Stimulated activated CD4-positive, alpha-beta T cell treated with anti-CD3 and anti-CD28 coated beads, Interleukin-4, amount 100 ng/mL, for 4 hours (primary cell): Measurements from ENCODE around the gene BAHD1.

Experiments
- DNase-seq, 2 experiments: peaks; one replicate each; pipeline ENCODE4 v3.0.0-alpha.2; 2020

The BAHD1 gene

GRCh38 chr15:40469776-40470390, 29.1 kb downstream of the BAHD1 start:
- DNase-seq: no peak

- peak; percentile 59 to 63 for DNase-seq
These were observed 29.8 kb downstream of the BAHD1 start, which contains the start of gene CHST14 for GRCh38 chr15:40470423-40471104. Gene CHST14, plus strand, starts transcription at chr15:40470984. Its CDS starts 230 bp downstream, at chr15:40471214.

GRCh38 chr15:40471105-40471807, 30.5 kb downstream of the BAHD1 start:
- DNase-seq: peak in 1 of 2 experiments; percentile 18

GRCh38 chr15:40471808-40472150, 31.0 kb downstream of the BAHD1 start:
- DNase-seq: no peak

DNA sequence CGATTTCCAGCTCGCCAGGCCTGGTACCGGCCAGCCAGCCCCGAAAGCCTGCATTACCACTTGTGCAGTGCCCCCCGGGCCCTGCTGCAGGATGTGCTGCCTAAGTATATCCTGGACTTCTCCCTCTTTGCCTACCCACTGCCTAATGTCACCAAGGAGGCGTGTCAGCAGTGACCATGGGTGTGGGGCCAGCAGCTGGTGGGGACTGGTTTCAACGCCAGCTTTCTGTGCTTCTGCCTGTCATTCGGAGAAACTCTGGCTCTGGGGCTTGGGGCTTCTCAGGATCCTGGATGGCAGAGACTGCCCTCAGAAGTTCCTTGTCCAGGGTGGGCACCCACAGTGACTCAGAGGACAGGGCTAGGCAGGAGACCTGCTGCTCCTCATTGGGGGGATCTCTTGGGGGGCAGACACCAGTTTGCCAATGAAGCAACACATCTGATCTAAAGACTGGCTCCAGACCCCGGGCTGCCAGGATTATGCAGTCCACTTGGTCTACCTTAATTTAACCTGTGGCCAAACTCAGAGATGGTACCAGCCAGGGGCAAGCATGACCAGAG, 31.5 kb downstream of the BAHD1 start:
- DNase-seq: no peak

- DNase-seq: no peak
These were observed 33.8 kb downstream of the BAHD1 start for GRCh38 chr15:40474581-40474980.

DNA sequence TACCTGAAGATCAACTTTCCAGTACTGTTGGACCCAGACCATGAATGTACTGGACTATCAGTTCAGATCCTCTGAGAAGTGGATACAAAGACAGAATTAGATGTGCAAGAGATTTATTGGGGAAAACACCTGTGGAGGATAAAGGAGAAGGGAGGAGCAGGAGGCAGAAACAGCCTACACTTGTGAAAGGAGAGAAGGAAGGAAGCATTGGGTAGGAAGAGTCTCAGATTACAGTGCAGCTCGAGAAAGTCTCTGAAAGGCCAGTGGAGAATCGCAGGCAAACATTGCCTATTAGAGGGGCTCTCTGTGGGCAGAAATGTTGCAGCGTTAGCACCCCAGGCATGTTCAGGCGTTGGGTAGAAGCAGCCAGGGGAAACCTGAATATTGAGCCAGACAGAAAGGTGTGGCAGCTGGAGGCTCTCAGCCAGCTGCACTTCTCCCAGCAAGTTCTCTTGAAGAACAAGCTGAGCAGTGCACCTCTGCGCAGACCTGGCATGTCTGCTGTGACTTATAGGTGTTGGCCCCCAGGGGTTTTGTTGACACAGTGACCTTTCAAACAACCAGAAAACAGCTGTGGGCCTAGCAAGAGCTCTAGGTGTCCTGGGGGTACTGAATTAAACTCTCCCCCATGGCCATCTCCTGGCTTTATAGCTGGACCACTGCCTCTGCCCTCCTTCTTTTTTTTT, 37.0 kb downstream of the BAHD1 start:
- DNase-seq: no peak

DNA sequence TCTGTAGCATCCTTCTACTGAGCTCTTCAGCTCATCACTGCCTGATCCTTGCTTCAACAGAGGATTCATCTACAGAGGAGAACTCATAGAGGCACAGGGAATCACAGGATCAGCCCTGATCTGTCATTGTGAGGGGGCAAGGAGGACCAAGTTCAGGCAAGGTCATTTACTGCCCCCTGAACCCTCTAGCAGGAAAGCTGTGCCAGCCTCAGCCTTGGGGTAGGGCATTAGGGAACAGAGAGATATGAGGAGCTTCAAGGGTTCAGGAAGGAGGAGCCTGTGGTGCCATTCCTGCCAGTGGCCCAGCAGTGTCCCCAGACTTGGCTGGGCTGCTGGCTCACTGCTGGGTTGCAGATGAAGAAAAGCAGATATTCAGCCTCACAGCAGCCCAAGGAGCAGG, 38.3 kb downstream of the BAHD1 start:
- no peak for DNase-seq

- no peak for DNase-seq
These were observed 40.8 kb downstream of the BAHD1 start for GRCh38 chr15:40481341-40482074.

DNA sequence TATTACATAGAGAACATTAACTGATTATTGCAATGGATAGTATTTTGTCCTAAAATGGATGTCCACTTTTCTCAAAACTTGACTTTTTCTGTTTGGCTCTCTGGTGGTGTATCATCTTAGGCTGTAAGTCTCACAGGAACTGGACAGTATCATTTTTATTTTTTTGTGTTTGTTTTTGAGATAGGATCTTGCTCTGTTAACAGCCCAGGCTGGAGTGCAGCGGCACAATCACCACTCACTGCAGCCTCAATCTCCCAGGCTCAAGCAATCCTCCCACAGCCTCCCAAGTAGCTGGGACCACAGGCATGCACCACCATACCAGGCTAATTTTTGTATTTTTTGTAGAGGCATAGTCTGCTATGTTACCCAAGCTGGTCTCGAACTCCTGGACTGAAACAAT, 43.2 kb downstream of the BAHD1 start:
- DNase-seq: no peak

DNA sequence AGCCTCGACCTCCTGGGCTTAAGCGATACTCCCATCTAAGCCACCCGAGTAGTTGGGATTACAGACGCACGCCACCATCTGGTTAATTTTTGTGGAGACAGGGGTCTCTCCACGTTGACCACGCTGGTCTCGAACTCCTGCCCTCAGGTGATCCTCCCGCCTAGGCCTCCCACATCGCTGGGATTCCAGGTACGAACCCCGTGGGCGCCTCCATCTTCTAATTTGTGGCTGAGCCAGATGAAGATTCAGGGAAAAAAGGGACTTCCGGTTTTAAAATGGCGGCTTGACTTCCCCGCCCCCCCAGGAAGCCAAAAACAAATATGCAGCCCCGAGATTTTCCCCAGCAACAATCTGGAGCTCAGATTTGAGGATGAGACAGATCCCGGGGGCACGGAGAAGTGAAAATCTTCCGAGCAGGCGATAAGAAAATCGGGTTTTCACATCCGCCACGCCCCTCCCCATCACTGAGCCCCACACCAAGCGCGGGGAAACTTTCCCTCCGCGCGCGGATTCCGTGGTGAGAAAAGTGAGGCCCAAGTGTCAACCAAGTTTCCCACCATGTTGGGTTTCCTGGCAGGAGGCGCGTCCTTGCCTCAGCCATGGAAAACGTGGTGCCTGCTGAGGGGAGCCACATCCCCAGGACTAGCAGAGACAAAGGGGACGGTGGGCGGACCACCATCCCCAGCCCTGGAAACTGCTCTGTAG, 45.5 kb downstream of the BAHD1 start:
- no peak for DNase-seq

DNA sequence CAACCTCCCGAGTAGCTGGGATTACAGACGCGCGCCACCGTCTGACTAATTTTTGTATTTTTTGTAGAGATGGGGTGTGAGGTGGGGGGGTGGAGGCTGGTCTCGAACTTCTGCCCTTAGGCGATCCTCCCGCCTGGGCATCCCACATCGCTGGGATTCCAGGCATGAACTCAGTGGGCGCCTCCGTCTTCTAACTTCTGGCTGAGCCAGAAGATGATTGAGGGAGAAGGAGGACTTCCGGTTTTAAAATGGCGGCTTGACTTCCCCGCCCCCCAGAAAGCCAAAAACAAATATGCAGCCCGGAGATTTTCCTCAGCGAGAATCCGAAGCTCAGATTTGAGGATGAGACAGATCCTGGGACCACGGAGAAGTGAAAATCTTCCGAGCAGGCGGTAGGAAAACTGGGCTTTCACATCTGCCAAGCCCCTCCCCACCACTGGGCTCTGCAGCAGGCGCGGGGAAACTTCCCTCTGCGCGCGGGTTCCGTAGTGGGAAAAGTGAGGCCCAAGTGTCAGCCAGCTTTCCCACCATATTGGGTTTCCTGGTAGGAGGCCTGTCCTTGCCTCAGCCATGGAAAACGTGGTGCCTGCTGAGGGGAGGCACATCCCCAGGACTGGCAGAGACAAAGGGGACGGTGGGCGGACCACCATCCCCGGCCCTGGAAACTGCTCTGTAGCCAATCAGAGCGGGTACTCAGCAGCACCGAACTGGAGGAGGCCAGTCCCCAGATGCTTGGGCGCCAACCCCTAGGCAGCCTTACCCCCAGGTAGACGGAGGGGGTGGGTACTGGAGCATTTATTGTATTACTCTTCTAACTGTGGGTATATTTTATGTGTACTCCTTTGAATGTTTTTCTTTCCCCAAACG, 47.3 kb downstream of the BAHD1 start:
- DNase-seq: no peak

DNA sequence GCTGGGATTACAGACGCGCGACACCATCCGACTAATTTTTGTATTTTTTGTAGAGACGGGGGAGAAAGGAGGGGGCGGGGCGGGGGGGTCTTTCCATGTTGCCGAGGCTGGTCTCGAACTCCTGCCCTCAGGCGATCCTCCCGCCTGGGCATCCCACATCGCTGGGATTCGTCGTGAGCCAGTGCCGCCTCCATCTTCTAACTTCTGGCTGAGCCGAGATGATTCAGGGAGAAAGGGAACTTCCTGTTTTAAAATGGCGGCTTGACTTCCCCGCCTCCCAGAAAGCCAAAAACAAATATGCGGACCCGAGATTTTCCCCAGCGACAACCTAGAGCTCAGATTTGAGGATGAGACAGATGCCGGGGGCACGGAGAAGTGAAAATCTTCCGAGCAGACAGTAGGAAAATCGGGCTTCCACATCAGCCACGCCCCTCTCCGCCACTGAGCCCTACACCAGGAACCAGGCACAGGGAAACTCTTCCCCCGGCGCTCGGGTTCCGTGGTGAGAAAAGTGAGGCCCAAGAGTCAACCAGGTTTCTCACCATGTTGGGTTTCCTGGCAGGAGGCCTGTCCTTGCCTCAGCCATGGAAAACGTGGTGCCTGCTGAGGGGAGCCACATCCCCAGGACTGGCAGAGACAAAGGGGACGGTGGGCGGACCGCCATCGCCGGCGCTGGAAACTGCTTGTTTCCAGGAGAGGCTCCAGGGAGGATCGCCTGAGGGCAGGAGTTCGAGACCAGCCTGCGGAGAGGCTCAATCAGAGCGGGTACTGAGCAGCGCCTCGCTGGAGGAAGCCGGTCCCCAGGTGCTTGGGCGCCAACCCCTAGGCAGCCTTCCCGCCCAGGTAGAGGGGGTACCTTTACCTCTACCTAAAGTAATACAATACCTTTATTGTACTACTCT, 48.8 kb downstream of the BAHD1 start:
- DNase-seq: no peak

GRCh38 chr15:40493089-40493840, 52.5 kb downstream of the BAHD1 start:
- DNase-seq: peak; percentile 46 to 79

- no peak for DNase-seq
These were observed 54.8 kb downstream of the BAHD1 start for GRCh38 chr15:40495516-40495915.

DNA sequence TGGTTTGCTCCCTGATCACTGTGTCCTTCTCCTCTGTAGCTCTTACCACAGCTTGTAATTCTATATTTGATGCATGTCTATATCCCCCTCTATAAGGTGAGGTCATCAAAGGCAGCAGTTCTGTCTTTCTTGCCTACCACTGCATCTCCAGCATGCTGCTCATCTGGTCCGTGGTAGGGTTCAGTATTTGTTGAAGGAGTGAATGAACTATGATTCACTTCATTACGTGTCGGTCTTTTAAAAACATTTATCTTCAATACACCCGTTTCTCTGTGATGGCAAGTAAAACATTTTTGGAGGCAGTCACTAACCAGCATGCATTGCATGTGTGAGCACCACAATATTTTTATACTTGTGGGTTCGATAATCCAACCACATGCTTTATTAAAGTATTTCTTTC, 57.7 kb downstream of the BAHD1 start:
- DNase-seq: no peak

DNA sequence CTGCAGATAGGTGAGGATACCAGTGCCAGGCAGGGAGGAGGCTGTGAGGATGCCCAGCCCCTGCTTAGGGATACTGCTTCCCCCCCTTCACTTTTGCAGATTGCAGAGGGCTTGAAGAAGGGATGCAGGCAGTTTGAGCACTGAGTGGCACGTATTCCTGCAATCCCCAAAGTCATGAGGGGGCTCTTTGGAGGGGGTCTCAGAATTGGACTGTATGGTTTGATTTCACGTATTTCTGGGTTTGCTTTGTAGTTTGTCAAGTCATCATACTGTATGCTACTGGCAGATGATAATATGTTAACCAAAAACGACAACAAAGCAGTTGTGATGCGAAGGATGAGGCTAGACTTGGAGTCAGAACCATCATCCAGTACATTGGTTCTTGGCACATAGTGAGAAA, 58.1 kb downstream of the BAHD1 start:
- DNase-seq: no peak

GRCh38 chr15:40499931-40500330, 59.2 kb downstream of the BAHD1 start:
- no peak for DNase-seq
